Adrenal gland (tissue), 12 donors: ENCODE results near the gene EML6. TPM values are rescaled to one million over a fixed set of nuclear protein-coding genes. Genes with fewer than 3 reads are reported as not detected.

Experiments used
- DNase-seq, 7 donors: peaks; one replicate each; pipeline ENCODE4 v3.0.0-alpha.2; 2019 to 2020
- H3K27ac ChIP-seq, 5 donors: fragments of 200-600 bp; sonication (generic) in 4 of 5; 1 replicate in 3 of 5; 2 replicates in 2 of 5; pipeline versions ENCODE4 v1.5.1 to v1.8.0; 2016 to 2020; ENCODE audit warnings: mild to moderate bottlenecking in 1 of 5
- H3K27me3 ChIP-seq: fragments of 200-600 bp; 2 replicates; pipeline ENCODE4 v1.8.0; 2021
- H3K36me3 ChIP-seq, 2 donors: fragments of 200-600 bp; replicated peaks in 1 of 2; 1 replicate in 1 of 2; 2 replicates in 1 of 2; pipeline versions ENCODE4 v1.5.1 to v1.8.0; 2018 to 2022
- H3K4me1 ChIP-seq, 2 donors: fragments of 200-600 bp; replicated peaks in 1 of 2; 1 replicate in 1 of 2; 2 replicates in 1 of 2; pipeline versions ENCODE4 v1.5.1 to v1.8.0; 2018 to 2021
- H3K4me3 ChIP-seq, 4 donors: fragments of 200-600 bp; sonication (generic) in 3 of 4; one replicate each; pipeline ENCODE4 v1.5.1; 2016 to 2018
- H3K9me3 ChIP-seq, 3 donors: fragments of 200-600 bp; sonication (generic) in 1 of 3; replicated peaks in 1 of 3; 1 replicate in 2 of 3; 2 replicates in 1 of 3; pipeline versions ENCODE4 v1.5.1 to v1.8.0; 2016 to 2021
- CTCF ChIP-seq, 6 experiments: fragments of 450-650 bp in 4 of 6; fragments of 200-600 bp in 2 of 6; sonication (generic) in 1 of 6; IDR thresholded peaks; 1 replicate in 5 of 6; 2 replicates in 1 of 6; pipeline versions ENCODE4 v1.5.1 to v1.8.0; 2016 to 2021; ENCODE audit warnings: antibody characterized with exemption in 6 of 6, mild to moderate bottlenecking in 2 of 6, moderate library complexity in 1 of 6
- POLR2A ChIP-seq, 2 donors: fragments of 450-650 bp; IDR thresholded peaks; one replicate each; pipeline ENCODE4 v1.6.1; 2017; ENCODE audit warnings: antibody characterized with exemption in 2 of 2, mild to moderate bottlenecking in 2 of 2, moderate library complexity in 1 of 2
- WGBS, 4 donors: extraction: QIAGEN DNeasy Blood & Tissue Kit in 2 of 4; methylation state at CpG; one replicate each; pipeline versions ENCODE4 v1.1.5 to v1.1.7; 2013 to 2017; 5-methylcytosine and 5-hydroxymethylcytosine counted together
- intact Hi-C, 2 donors: fragments of 100-400 bp; cut with DNase I; formaldehyde crosslinking; loops; one replicate each; pipeline versions ENCODE4 v1.14.1 to v1.15.0; 2022 to 2023
- polyA plus RNA-seq, 3 donors: library from polyadenylated mRNA; stranded (reverse); fragments of 200-250 nt in 2 of 3; fragments of 350-450 nt in 1 of 3; fragmentation: Illumina TruSeq in 1 of 3; extraction: RNeasy Lipid Tissue Mini Kit (QIAGEN cat#74804) in 1 of 3; gene quantifications; one replicate each; pipeline ENCODE4 v1.2.3, GENCODE V29; 2013 to 2014
- total RNA-seq, 9 donors: library from RNA; depleted of rRNA in 4 of 9; stranded (reverse); fragments of >200 nt in 4 of 9; fragments of 120-200 nt in 1 of 9; fragmentation: NEBNext Ultra II Directional in 1 of 9; extraction: Animal tissue kit (Norgen Biotek cat#: 25700) in 1 of 9; gene quantifications; one replicate each; pipeline versions ENCODE4 v1.1.0 to v1.2.4, GENCODE V29; 2013 to 2023
- donor health status: healthy with polysubstance abuse.
- donor health status: Bipolar disorder and iron deficiency.
- donor health status: DM: yes; HTN: yes; CAD: no.
- donor health status: DM: no; HTN: no; CAD: no.
- donor health status: DM: no; HTN: no; CAD: no.
- donor health status: DM: yes; HTN: yes; CAD: no.

Gene EML6
- total and polyA plus RNA-seq, 12 donors = 6.0 to 19.3 (median 10.9) TPM

DNA sequence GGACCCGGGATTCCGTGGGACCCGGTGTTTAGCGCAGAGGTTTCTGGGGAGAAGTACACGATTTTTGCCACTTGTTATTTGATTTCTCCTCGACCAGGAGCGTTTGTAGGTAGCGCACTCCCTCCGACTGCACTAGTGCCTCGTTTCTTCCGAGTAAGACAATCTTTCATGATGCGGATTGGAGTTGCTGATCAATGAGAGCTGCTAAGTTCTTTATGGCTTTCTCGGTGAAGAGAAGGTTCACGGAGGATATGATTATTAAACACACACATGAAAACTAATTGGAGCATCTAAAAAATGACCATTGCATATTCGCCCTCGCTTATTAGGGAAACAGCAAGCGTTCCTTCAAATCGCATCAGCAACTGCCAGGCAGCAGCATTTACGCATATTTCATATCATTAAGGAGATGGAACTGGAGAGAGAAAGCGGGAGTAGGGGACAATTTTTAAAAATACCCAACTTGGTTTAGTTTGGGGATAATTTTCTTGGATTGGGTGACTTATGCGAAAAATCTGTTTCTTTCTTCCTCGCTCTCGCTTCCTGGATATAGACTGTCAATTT, 616 bp downstream of the EML6 start:
- H3K36me3 ChIP-seq = no peaks in the 10 kb centered on the region
- WGBS, 4 donors = 0 to 2% (median 1%) methylated on average over 18 to 23 of the region's 23 CpGs
- no peaks in the 10 kb centered on the region for H3K9me3 ChIP-seq
- peak overlapping the region; percentile 16 to 87 (median 60) for H3K4me3 ChIP-seq
- DNase-seq = no peak
- no peaks in the 10 kb centered on the region for H3K27me3 ChIP-seq
- peak overlapping the region in 4 of 5 donors; percentile 13 to 97 (median 84) for H3K27ac ChIP-seq
- no peak for TF ChIP-seq POLR2A (IDR thresholded peaks at IDR 0.05)
- TF ChIP-seq CTCF (IDR thresholded peaks at IDR 0.05) = no peak
- intact Hi-C loops = loop anchor here in 1 of 2 donors (10.0 kb wide), 1 partner anchor 111 kb away; no protein-coding TSS in a partner anchor
- H3K4me1 ChIP-seq = peaks cover 6 to 9% of the 10 kb centered on the region in 2 donors

GRCh38 chr2:54724560-54725342, 1.3 kb downstream of the EML6 start:
- WGBS, 4 donors = 1 to 5% (median 2%) methylated on average over 17 to 87 of the region's 87 CpGs
- intact Hi-C loops = loop anchor here (5.0 to 10.0 kb wide), 2 partner anchors 110 to 113 kb away; no protein-coding TSS in a partner anchor
- DNase-seq = peak; percentile 25 to 72 (median 47)

GRCh38 chr2:54725343-54726099, 2.1 kb downstream of the EML6 start:
- WGBS, 4 donors = 42 to 50% (median 43%) methylated on average over 8 of the region's 8 CpGs
- Histone ChIP-seq H3K27ac (peak overlapping the region in 2 of 5 donors; percentile 37 to 92), H3K27me3 (no peaks in the 10 kb centered on the region), H3K9me3 (no peaks in the 10 kb centered on the region), H3K4me1 (peaks cover 6 to 9% of the 10 kb centered on the region in 2 donors), H3K36me3 (no peaks in the 10 kb centered on the region), H3K4me3 (peak overlapping the region in 1 of 4 donors; percentile 87)
- TF ChIP-seq POLR2A (IDR thresholded peaks at IDR 0.05) (no peak), CTCF (IDR thresholded peaks at IDR 0.05) (no peak)
- no peak for DNase-seq
- intact Hi-C loops = loop anchor here (5.0 to 10.0 kb wide), 2 partner anchors 109 to 112 kb away; no protein-coding TSS in a partner anchor

More at GRCh38 chr2:54724560-54725342, 1.3 kb downstream of the EML6 start:
- H3K4me3 ChIP-seq = peak overlapping the region in 3 of 4 donors; percentile 21 to 87 (median 85)
- TF ChIP-seq CTCF (IDR thresholded peaks at IDR 0.05) = no peak
- peak in 1 of 2 donors; percentile 22 for TF ChIP-seq POLR2A (IDR thresholded peaks at IDR 0.05)
- H3K27ac ChIP-seq = peak overlapping the region in 2 of 5 donors; percentile 37 to 92
- H3K4me1 ChIP-seq = peaks cover 6 to 9% of the 10 kb centered on the region in 2 donors
- no peaks in the 10 kb centered on the region for H3K36me3 ChIP-seq
- no peaks in the 10 kb centered on the region for H3K9me3 ChIP-seq
- no peaks in the 10 kb centered on the region for H3K27me3 ChIP-seq

GRCh38 chr2:54726431-54726830, 3.0 kb downstream of the EML6 start:
- Histone ChIP-seq H3K27me3 (no peaks in the 10 kb centered on the region), H3K4me1 (peaks cover 6 to 9% of the 10 kb centered on the region in 2 donors), H3K36me3 (no peaks in the 10 kb centered on the region), H3K9me3 (no peaks in the 10 kb centered on the region), H3K4me3 (no peak overlapping the region), H3K27ac (no peak overlapping the region)
- TF ChIP-seq POLR2A (IDR thresholded peaks at IDR 0.05) (no peak), CTCF (IDR thresholded peaks at IDR 0.05) (no peak)
- intact Hi-C loops = loop anchor here (5.0 to 10.0 kb wide), 2 partner anchors 108 to 111 kb away; no protein-coding TSS in a partner anchor
- 90 to 93% (median 91%) methylated on average over 1 of the region's 1 CpG for WGBS, 4 donors
- DNase-seq = no peak
